Measurements from ENCODE around the gene MYO5B. TPM values are rescaled to one million over a fixed set of nuclear protein-coding genes. Genes with fewer than 3 reads are reported as not detected.

The MYO5B gene
- total and polyA plus RNA-seq, 2 donors (not counting 1 experiment from before 2014, with no cell fraction given) = 0.30 to 1.7 TPM

- Histone ChIP-seq H3K4me2 (replicated peaks; ENCODE audit: low read depth, low read length, poor library complexity, severe bottlenecking) (no peak overlapping the region), H3K27me3 (replicated peaks in 1 of 4; ENCODE audit: control extremely low read depth in 1 of 4, control insufficient read depth in 3 of 4, insufficient read depth in 4 of 4, low read length in 3 of 4) (peaks cover 0 to 6% (median 0%) of the 10 kb centered on the region in 4 experiments), H3K79me2 (ENCODE audit: control insufficient read depth, insufficient read depth, low read length) (no peaks in the 10 kb centered on the region), H3K4me3 (ENCODE audit: control extremely low read depth in 1 of 5, extremely low read depth in 1 of 5, insufficient read depth in 1 of 5, low read depth in 2 of 5, low read length in 4 of 5) (no peak overlapping the region), H3K36me3 (replicated peaks in 1 of 2; ENCODE audit: control extremely low read depth in 1 of 2, control insufficient read depth in 1 of 2, extremely low read depth in 1 of 2, insufficient read depth in 2 of 2, low read length in 1 of 2) (no peaks in the 10 kb centered on the region), H3K4me1 (ENCODE audit: control insufficient read depth in 2 of 2, insufficient read depth in 2 of 2, low read length in 2 of 2) (no peaks in the 10 kb centered on the region), H3K9me3 (ENCODE audit: control extremely low read depth in 1 of 3, control insufficient read depth in 2 of 3, insufficient read depth in 1 of 3, low read length in 2 of 3) (no peaks in the 10 kb centered on the region), H3K9ac (ENCODE audit: low read length) (no peak overlapping the region), H4K20me1 (ENCODE audit: control insufficient read depth, insufficient read depth, low read length, poor library complexity, severe bottlenecking) (no peaks in the 10 kb centered on the region), H3K27ac (ENCODE audit: low read length in 2 of 2) (no peak overlapping the region), H2AFZ (ENCODE audit: insufficient read depth, low read depth, low read length, poor library complexity, severe bottlenecking) (no peak overlapping the region)
- Mint-ChIP-seq H3K27me3 (peaks cover 8% of the 10 kb centered on the region), H3K4me3 (no peak overlapping the region), H3K4me1 (no peaks in the 10 kb centered on the region), H3K9me3 (ENCODE audit: insufficient read depth) (no peaks in the 10 kb centered on the region), H3K27ac (no peak overlapping the region)
- TF ChIP-seq EZH2 (IDR thresholded peaks at IDR 0.05; ENCODE audit: borderline replicate concordance, insufficient read depth, low read depth, low read length, poor library complexity, severe bottlenecking) (no peak), CTCF (IDR thresholded peaks at IDR 0.05) (no peak)
- ATAC-seq (ENCODE audit: low read depth) = no peak
- ChIA-PET CTCF (no interaction called here), POLR2A (no interaction called here)
- intact Hi-C loops (cut with micrococcal nuclease) = no loop called here
- 12% methylated on average over 3 of the region's 4 CpGs for WGBS (ENCODE audit: insufficient coverage)
- DNase-seq = no peak
Observed at GRCh38 chr18:49904871-49905555, 289.9 kb downstream of the MYO5B start.

- no peaks in the 10 kb centered on the region for H3K79me2 ChIP-seq (ENCODE audit: control insufficient read depth, insufficient read depth, low read length)
- no peaks in the 10 kb centered on the region for H3K4me1 ChIP-seq (ENCODE audit: control insufficient read depth in 2 of 2, insufficient read depth in 2 of 2, low read length in 2 of 2)
- ChIA-PET CTCF (interaction anchor here (1.2 kb wide), 1 partner anchor 25 kb away, joined by 3 read pairs; no protein-coding TSS in a partner anchor), POLR2A (no interaction called here)
- DNase-seq (no peak), ATAC-seq (ENCODE audit: low read depth) (no peak)
- 92% methylated on average over 6 of the region's 6 CpGs for WGBS (ENCODE audit: insufficient coverage)
- H3K4me3 ChIP-seq (ENCODE audit: control extremely low read depth in 1 of 5, extremely low read depth in 1 of 5, insufficient read depth in 1 of 5, low read depth in 2 of 5, low read length in 4 of 5) = no peak overlapping the region
- Mint-ChIP-seq H3K9me3 (ENCODE audit: insufficient read depth) (no peaks in the 10 kb centered on the region), H3K4me1 (no peaks in the 10 kb centered on the region), H3K27ac (no peak overlapping the region), H3K27me3 (peaks cover 4% of the 10 kb centered on the region), H3K4me3 (no peak overlapping the region)
- intact Hi-C loops (cut with micrococcal nuclease) = no loop called here
- H3K9me3 ChIP-seq (ENCODE audit: control extremely low read depth in 1 of 3, control insufficient read depth in 2 of 3, insufficient read depth in 1 of 3, low read length in 2 of 3) = no peaks in the 10 kb centered on the region
- no peak overlapping the region for H3K9ac ChIP-seq (ENCODE audit: low read length)
- no peak overlapping the region for H3K4me2 ChIP-seq (replicated peaks; ENCODE audit: low read depth, low read length, poor library complexity, severe bottlenecking)
- H4K20me1 ChIP-seq (ENCODE audit: control insufficient read depth, insufficient read depth, low read length, poor library complexity, severe bottlenecking) = no peaks in the 10 kb centered on the region
- H2AFZ ChIP-seq (ENCODE audit: insufficient read depth, low read depth, low read length, poor library complexity, severe bottlenecking) = no peak overlapping the region
- no peaks in the 10 kb centered on the region for H3K36me3 ChIP-seq (replicated peaks in 1 of 2; ENCODE audit: control extremely low read depth in 1 of 2, control insufficient read depth in 1 of 2, extremely low read depth in 1 of 2, insufficient read depth in 2 of 2, low read length in 1 of 2)
- peaks cover 0 to 6% (median 0%) of the 10 kb centered on the region in 4 experiments for H3K27me3 ChIP-seq (replicated peaks in 1 of 4; ENCODE audit: control extremely low read depth in 1 of 4, control insufficient read depth in 3 of 4, insufficient read depth in 4 of 4, low read length in 3 of 4)
- no peak overlapping the region for H3K27ac ChIP-seq (ENCODE audit: low read length in 2 of 2)
- TF ChIP-seq CTCF (IDR thresholded peaks at IDR 0.05) (no peak), EZH2 (IDR thresholded peaks at IDR 0.05; ENCODE audit: borderline replicate concordance, insufficient read depth, low read depth, low read length, poor library complexity, severe bottlenecking) (no peak)
Observed at GRCh38 chr18:49901862-49902340, 293.0 kb downstream of the MYO5B start.

Data from B cell (primary cell).